ENCODE results near the gene CEP85. TPM values are rescaled to one million over a fixed set of nuclear protein-coding genes. Genes with fewer than 3 reads are reported as not detected.

The CEP85 gene
- total and polyA plus RNA-seq, 10 of the 15 experiments (the other 5 are each of a cell fraction or from before 2014, with no cell fraction given): 8.4 to 26.8 (median 21.5) TPM

- in situ Hi-C loops (cut with MboI) (no loop called here), intact Hi-C loops (cut with micrococcal nuclease; ENCODE audit: unreplicated experiment) (no loop called here)
- peak overlapping the region; percentile 66 for H3K4me2 ChIP-seq (ENCODE audit: control insufficient read depth, insufficient read depth)
- 48% methylated on average over 11 of the region's 11 CpGs for WGBS (ENCODE audit: insufficient coverage, insufficient replicate concordance, low lambda C conversion rate, missing lambda C conversion rate)
- no peak for DNase-seq (ENCODE audit: low read depth, low spot score)
- H3K36me3 ChIP-seq (ENCODE audit: control insufficient read depth in 2 of 2, insufficient read depth in 2 of 2, low read length in 1 of 2): no peaks in the 10 kb centered on the region
- BruUV-seq (replicated peaks): no TSS peak
- FAIRE-seq: no peak
- H3K4me1 ChIP-seq (ENCODE audit: control insufficient read depth, insufficient read depth, low read length): peaks cover 59% of the 10 kb centered on the region
- H2AFZ ChIP-seq (ENCODE audit: control insufficient read depth, low read depth, low read length): peak overlapping the region; percentile 70
- TF ChIP-seq TCF3 (IDR thresholded peaks at IDR 0.05; ENCODE audit: borderline replicate concordance, insufficient read depth, low read depth, low read length): 0 out of 2 replicates have a peak, but pooled peaks have one; percentile 35
- TF ChIP-seq, protein P1, sequence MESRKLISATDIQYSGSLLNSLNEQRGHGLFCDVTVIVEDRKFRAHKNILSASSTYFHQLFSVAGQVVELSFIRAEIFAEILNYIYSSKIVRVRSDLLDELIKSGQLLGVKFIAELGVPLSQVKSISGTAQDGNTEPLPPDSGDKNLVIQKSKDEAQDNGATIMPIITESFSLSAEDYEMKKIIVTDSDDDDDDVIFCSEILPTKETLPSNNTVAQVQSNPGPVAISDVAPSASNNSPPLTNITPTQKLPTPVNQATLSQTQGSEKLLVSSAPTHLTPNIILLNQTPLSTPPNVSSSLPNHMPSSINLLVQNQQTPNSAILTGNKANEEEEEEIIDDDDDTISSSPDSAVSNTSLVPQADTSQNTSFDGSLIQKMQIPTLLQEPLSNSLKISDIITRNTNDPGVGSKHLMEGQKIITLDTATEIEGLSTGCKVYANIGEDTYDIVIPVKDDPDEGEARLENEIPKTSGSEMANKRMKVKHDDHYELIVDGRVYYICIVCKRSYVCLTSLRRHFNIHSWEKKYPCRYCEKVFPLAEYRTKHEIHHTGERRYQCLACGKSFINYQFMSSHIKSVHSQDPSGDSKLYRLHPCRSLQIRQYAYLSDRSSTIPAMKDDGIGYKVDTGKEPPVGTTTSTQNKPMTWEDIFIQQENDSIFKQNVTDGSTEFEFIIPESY (IDR thresholded peaks at IDR 0.05): peak; percentile 43; the same call in 1 of the 2 replicates
- TF ChIP-seq YY1 (IDR thresholded peaks at IDR 0.05; ENCODE audit: low read depth, low read length): no peak
- 0 out of 2 replicates have a peak, but pooled peaks have one; percentile 6 for TF ChIP-seq TCF12 (IDR thresholded peaks at IDR 0.05; ENCODE audit: low read depth, low read length)
- TF ChIP-seq TAF1 (IDR thresholded peaks at IDR 0.05; ENCODE audit: borderline replicate concordance, low read depth, low read length): no peak
- ChIA-PET CTCF (interaction anchor here (1.9 to 18.0 kb wide), 6 partner anchors 14 to 126 kb away, joined by 13 to 879 read pairs (median 91); partner anchors contain the start of genes CD52, CEP85 and UBXN11), RAD21 (ENCODE audit: unreplicated experiment) (interaction anchor here (2.6 to 8.7 kb wide), 3 partner anchors 14 to 28 kb away, joined by 9 to 477 read pairs (median 17); partner anchors contain the start of genes CD52 and UBXN11), POLR2A (interaction anchor here (0.5 to 9.2 kb wide), 5 partner anchors 16 to 576 kb away, joined by 3 to 253 read pairs (median 7); partner anchors contain the start of genes CD52, PAFAH2 and UBXN11), SMC1A (ENCODE audit: uncharacterized antibody, unreplicated experiment) (interaction anchor here (0.5 to 11.1 kb wide), 4 partner anchors 10 to 143 kb away, joined by 3 to 474 read pairs (median 12); partner anchors contain the start of genes CD52 and SH3BGRL3)
- peak overlapping the region; percentile 42 for H3K9ac ChIP-seq (ENCODE audit: control insufficient read depth, insufficient read depth, low read length)
- H3K79me2 ChIP-seq (ENCODE audit: control insufficient read depth, insufficient read depth, low read length): no peaks in the 10 kb centered on the region
- no peak for ATAC-seq
- no peaks in the 10 kb centered on the region for H3K9me3 ChIP-seq (replicated peaks; ENCODE audit: control insufficient read depth, insufficient read depth, low read length)
- no peak overlapping the region for H3K4me3 ChIP-seq
- peak overlapping the region; percentile 86 for H3K27ac ChIP-seq (ENCODE audit: control insufficient read depth, insufficient read depth)
- no peaks in the 10 kb centered on the region for H4K20me1 ChIP-seq (ENCODE audit: control insufficient read depth, insufficient read depth)
- no peaks in the 10 kb centered on the region for H3K27me3 ChIP-seq (replicated peaks in 1 of 2; ENCODE audit: control insufficient read depth in 2 of 2, insufficient read depth in 2 of 2, low read length in 1 of 2)
These were observed 56.3 kb downstream of the CEP85 start for GRCh38 chr1:26290122-26290881.
